ENCODE data around the gene PAX1. TPM values are rescaled to one million over a fixed set of nuclear protein-coding genes. Genes with fewer than 3 reads are reported as not detected.

Gene PAX1
- total and polyA plus RNA-seq, 9 of the 15 experiments (the other 6 are each of a cell fraction or from before 2014, with no cell fraction given) = not detected

DNA sequence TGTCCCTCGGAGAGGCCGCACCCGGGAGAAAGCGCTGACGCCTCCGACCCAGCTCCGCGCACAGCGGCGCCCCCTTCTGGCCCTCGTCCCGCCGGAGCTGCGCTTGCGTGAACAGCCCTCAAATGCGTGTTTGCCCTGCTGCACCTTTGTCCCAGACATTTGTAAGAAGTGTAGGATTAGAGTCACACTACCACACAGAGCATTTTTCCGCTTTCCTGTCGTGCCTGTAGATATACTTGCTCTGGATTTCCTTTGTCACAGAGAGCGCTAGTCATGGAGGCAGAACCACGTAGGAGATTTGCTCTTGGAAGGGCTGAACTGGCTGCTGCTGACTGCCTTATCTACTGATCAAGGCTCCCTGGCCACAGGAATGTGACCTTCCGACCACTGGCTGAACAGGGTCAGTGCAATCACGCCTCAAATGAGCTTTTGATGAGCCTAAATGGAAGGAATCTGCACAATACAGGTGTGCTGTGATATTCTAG, 62.3 kb downstream of the PAX1 start (continued):
- TF ChIP-seq, protein P1, sequence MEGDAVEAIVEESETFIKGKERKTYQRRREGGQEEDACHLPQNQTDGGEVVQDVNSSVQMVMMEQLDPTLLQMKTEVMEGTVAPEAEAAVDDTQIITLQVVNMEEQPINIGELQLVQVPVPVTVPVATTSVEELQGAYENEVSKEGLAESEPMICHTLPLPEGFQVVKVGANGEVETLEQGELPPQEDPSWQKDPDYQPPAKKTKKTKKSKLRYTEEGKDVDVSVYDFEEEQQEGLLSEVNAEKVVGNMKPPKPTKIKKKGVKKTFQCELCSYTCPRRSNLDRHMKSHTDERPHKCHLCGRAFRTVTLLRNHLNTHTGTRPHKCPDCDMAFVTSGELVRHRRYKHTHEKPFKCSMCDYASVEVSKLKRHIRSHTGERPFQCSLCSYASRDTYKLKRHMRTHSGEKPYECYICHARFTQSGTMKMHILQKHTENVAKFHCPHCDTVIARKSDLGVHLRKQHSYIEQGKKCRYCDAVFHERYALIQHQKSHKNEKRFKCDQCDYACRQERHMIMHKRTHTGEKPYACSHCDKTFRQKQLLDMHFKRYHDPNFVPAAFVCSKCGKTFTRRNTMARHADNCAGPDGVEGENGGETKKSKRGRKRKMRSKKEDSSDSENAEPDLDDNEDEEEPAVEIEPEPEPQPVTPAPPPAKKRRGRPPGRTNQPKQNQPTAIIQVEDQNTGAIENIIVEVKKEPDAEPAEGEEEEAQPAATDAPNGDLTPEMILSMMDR (IDR thresholded peaks at IDR 0.05 in 2 of 3, conservative IDR thresholded peaks at IDR 0.05 in 1 of 3; ENCODE audit: insufficient read depth in 2 of 3, low read depth in 1 of 3, low read length in 3 of 3) = peak; percentile 48 to 68 (median 57)
- TF ChIP-seq HDAC1 (IDR thresholded peaks at IDR 0.05) = no peak
- TF ChIP-seq ESRRA (IDR thresholded peaks at IDR 0.05; ENCODE audit: borderline replicate concordance, low read depth) = peak; percentile 34; the same call in 1 of the 2 replicates
- TF ChIP-seq TEAD4 (IDR thresholded peaks at IDR 0.05; ENCODE audit: low read length) = peak; percentile 52
- no peak for TF ChIP-seq TEAD4 (CRISPR knock-in tag; IDR thresholded peaks at IDR 0.05; ENCODE audit: borderline replicate concordance)
- TF ChIP-seq KAT7 (CRISPR knock-in tag; IDR thresholded peaks at IDR 0.05; ENCODE audit: borderline replicate concordance) = no peak
- TF ChIP-seq ZNF507 (tag; conservative IDR thresholded peaks at IDR 0.05) = no peak
- TF ChIP-seq TEAD2 (tag; IDR thresholded peaks at IDR 0.05) = 0 out of 2 replicates have a peak, but pooled peaks have one; percentile 43
- TF ChIP-seq, protein P2, sequence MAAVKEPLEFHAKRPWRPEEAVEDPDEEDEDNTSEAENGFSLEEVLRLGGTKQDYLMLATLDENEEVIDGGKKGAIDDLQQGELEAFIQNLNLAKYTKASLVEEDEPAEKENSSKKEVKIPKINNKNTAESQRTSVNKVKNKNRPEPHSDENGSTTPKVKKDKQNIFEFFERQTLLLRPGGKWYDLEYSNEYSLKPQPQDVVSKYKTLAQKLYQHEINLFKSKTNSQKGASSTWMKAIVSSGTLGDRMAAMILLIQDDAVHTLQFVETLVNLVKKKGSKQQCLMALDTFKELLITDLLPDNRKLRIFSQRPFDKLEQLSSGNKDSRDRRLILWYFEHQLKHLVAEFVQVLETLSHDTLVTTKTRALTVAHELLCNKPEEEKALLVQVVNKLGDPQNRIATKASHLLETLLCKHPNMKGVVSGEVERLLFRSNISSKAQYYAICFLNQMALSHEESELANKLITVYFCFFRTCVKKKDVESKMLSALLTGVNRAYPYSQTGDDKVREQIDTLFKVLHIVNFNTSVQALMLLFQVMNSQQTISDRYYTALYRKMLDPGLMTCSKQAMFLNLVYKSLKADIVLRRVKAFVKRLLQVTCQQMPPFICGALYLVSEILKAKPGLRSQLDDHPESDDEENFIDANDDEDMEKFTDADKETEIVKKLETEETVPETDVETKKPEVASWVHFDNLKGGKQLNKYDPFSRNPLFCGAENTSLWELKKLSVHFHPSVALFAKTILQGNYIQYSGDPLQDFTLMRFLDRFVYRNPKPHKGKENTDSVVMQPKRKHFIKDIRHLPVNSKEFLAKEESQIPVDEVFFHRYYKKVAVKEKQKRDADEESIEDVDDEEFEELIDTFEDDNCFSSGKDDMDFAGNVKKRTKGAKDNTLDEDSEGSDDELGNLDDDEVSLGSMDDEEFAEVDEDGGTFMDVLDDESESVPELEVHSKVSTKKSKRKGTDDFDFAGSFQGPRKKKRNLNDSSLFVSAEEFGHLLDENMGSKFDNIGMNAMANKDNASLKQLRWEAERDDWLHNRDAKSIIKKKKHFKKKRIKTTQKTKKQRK (IDR thresholded peaks at IDR 0.05; ENCODE audit: borderline replicate concordance, low read depth, low read length) = no peak

Small RNA genes lying within 50 kb of the gene (small RNA-seq; reads per million reads assigned to genes)
- gene RPL41P1 = not detected

Other genes with a start within 250 kb of the PAX1 start
- not detected in 2 replicates for gene NKX2-2, start 191.6 kb upstream of the PAX1 start, total RNA-seq (2014; rRNA removed)
- not detected in 2 replicates for gene NKX2-2, start 191.6 kb upstream of the PAX1 start, total RNA-seq (2014; rRNA removed; fragmentation: Illumina TruSeq; extraction: Trizol)
- not detected in 2 replicates for gene NKX2-2, start 191.6 kb upstream of the PAX1 start, total RNA-seq (2015; rRNA removed; fragmentation: Illumina TruSeq; extraction: Trizol)
- gene NKX2-2, start 191.6 kb upstream of the PAX1 start, total RNA-seq (2021) = not detected in 2 replicates
- 0.04 and 0.16 TPM in 2 replicates for gene NKX2-2, start 191.6 kb upstream of the PAX1 start, polyA plus RNA-seq (2011; rRNA removed)
- not detected in 2 replicates for gene NKX2-2, start 191.6 kb upstream of the PAX1 start, polyA plus RNA-seq (2014; fragmentation: Illumina TruSeq; extraction: Trizol)
- not detected for gene NKX2-2, start 191.6 kb upstream of the PAX1 start, polyA plus RNA-seq (2014; fragmentation: Nextera tagmentation; extraction: Ambion mirVana)
- gene NKX2-2, start 191.6 kb upstream of the PAX1 start, polyA plus RNA-seq (2014; rRNA removed) = not detected in 2 replicates